ENCODE data around the gene PLCH1.

Gene PLCH1

GRCh38 chr3:155420881-155421486, 323.9 kb downstream of the PLCH1 start:
- TF ChIP-seq SPI1 (IDR thresholded peaks at IDR 0.05; ENCODE audit: low read depth, low read length) (no peak), POU2F2 (IDR thresholded peaks at IDR 0.05; ENCODE audit: low read depth, low read length) (no peak), POLR2A (IDR thresholded peaks at IDR 0.05; ENCODE audit: low read depth, low read length) (no peak), POLR2AphosphoS5 (IDR thresholded peaks at IDR 0.05; ENCODE audit: low read depth, low read length) (no peak), TAF1 (IDR thresholded peaks at IDR 0.05; ENCODE audit: low read depth, low read length) (no peak), PAX5 (IDR thresholded peaks at IDR 0.05; ENCODE audit: insufficient read depth, low read length, severe bottlenecking) (no peak)
- DNase-seq (ENCODE audit: insufficient read length, low spot score) (no peak), FAIRE-seq (no peak)

- FAIRE-seq (no peak), DNase-seq (ENCODE audit: insufficient read length, low spot score) (no peak)
- TF ChIP-seq POU2F2 (IDR thresholded peaks at IDR 0.05; ENCODE audit: low read depth, low read length) = no peak
- no peak for TF ChIP-seq SPI1 (IDR thresholded peaks at IDR 0.05; ENCODE audit: low read depth, low read length)
- no peak for TF ChIP-seq PAX5 (IDR thresholded peaks at IDR 0.05; ENCODE audit: insufficient read depth, low read length, severe bottlenecking)
- no peak for TF ChIP-seq POLR2A (IDR thresholded peaks at IDR 0.05; ENCODE audit: low read depth, low read length)
- TF ChIP-seq POLR2AphosphoS5 (IDR thresholded peaks at IDR 0.05; ENCODE audit: low read depth, low read length) = no peak
- no peak for TF ChIP-seq TAF1 (IDR thresholded peaks at IDR 0.05; ENCODE audit: low read depth, low read length)
These were observed 324.5 kb downstream of the PLCH1 start for GRCh38 chr3:155420406-155420805.

- DNase-seq (ENCODE audit: insufficient read length, low spot score) (no peak), FAIRE-seq (no peak)
These were observed 326.5 kb downstream of the PLCH1 start for GRCh38 chr3:155418407-155418806.

GRCh38 chr3:155417119-155417517, 327.8 kb downstream of the PLCH1 start:
- no peak for DNase-seq (ENCODE audit: insufficient read length, low spot score)
- FAIRE-seq = no peak
- no peak for TF ChIP-seq SPI1 (IDR thresholded peaks at IDR 0.05; ENCODE audit: low read depth, low read length)
- no peak for TF ChIP-seq TAF1 (IDR thresholded peaks at IDR 0.05; ENCODE audit: low read depth, low read length)
- no peak for TF ChIP-seq POU2F2 (IDR thresholded peaks at IDR 0.05; ENCODE audit: low read depth, low read length)
- no peak for TF ChIP-seq POLR2AphosphoS5 (IDR thresholded peaks at IDR 0.05; ENCODE audit: low read depth, low read length)
- TF ChIP-seq POLR2A (IDR thresholded peaks at IDR 0.05; ENCODE audit: low read depth, low read length) = no peak
- TF ChIP-seq PAX5 (IDR thresholded peaks at IDR 0.05; ENCODE audit: insufficient read depth, low read length, severe bottlenecking) = no peak

More at GRCh38 chr3:155418407-155418806, 326.5 kb downstream of the PLCH1 start:
- TF ChIP-seq POLR2AphosphoS5 (IDR thresholded peaks at IDR 0.05; ENCODE audit: low read depth, low read length) (no peak), SPI1 (IDR thresholded peaks at IDR 0.05; ENCODE audit: low read depth, low read length) (no peak), PAX5 (IDR thresholded peaks at IDR 0.05; ENCODE audit: insufficient read depth, low read length, severe bottlenecking) (no peak), POLR2A (IDR thresholded peaks at IDR 0.05; ENCODE audit: low read depth, low read length) (no peak)

- FAIRE-seq = no peak
- TF ChIP-seq POLR2AphosphoS5 (IDR thresholded peaks at IDR 0.05; ENCODE audit: low read depth, low read length) (no peak), SPI1 (IDR thresholded peaks at IDR 0.05; ENCODE audit: low read depth, low read length) (no peak), TAF1 (IDR thresholded peaks at IDR 0.05; ENCODE audit: low read depth, low read length) (no peak), POU2F2 (IDR thresholded peaks at IDR 0.05; ENCODE audit: low read depth, low read length) (no peak), POLR2A (IDR thresholded peaks at IDR 0.05; ENCODE audit: low read depth, low read length) (no peak)
- no peak for DNase-seq (ENCODE audit: insufficient read length, low spot score)
These were observed 328.3 kb downstream of the PLCH1 start for GRCh38 chr3:155416500-155417118.

- TF ChIP-seq SPI1 (IDR thresholded peaks at IDR 0.05; ENCODE audit: low read depth, low read length) (no peak), TAF1 (IDR thresholded peaks at IDR 0.05; ENCODE audit: low read depth, low read length) (no peak), POLR2A (IDR thresholded peaks at IDR 0.05; ENCODE audit: low read depth, low read length) (no peak), POU2F2 (IDR thresholded peaks at IDR 0.05; ENCODE audit: low read depth, low read length) (no peak)
- DNase-seq (ENCODE audit: insufficient read length, low spot score) (no peak), FAIRE-seq (no peak)
These were observed 332.0 kb downstream of the PLCH1 start for GRCh38 chr3:155412904-155413303.

GRCh38 chr3:155411500-155412223, 333.2 kb downstream of the PLCH1 start:
- DNase-seq (ENCODE audit: insufficient read length, low spot score) = no peak
- TF ChIP-seq POLR2AphosphoS5 (IDR thresholded peaks at IDR 0.05; ENCODE audit: low read depth, low read length) (no peak), SPI1 (IDR thresholded peaks at IDR 0.05; ENCODE audit: low read depth, low read length) (no peak), POLR2A (IDR thresholded peaks at IDR 0.05; ENCODE audit: low read depth, low read length) (no peak), TAF1 (IDR thresholded peaks at IDR 0.05; ENCODE audit: low read depth, low read length) (no peak), PAX5 (IDR thresholded peaks at IDR 0.05; ENCODE audit: insufficient read depth, low read length, severe bottlenecking) (no peak), POU2F2 (IDR thresholded peaks at IDR 0.05; ENCODE audit: low read depth, low read length) (no peak)
- no peak for FAIRE-seq

- TF ChIP-seq POLR2A (IDR thresholded peaks at IDR 0.05; ENCODE audit: low read depth, low read length) (no peak), POU2F2 (IDR thresholded peaks at IDR 0.05; ENCODE audit: low read depth, low read length) (no peak), SPI1 (IDR thresholded peaks at IDR 0.05; ENCODE audit: low read depth, low read length) (no peak), PAX5 (IDR thresholded peaks at IDR 0.05; ENCODE audit: insufficient read depth, low read length, severe bottlenecking) (no peak), POLR2AphosphoS5 (IDR thresholded peaks at IDR 0.05; ENCODE audit: low read depth, low read length) (no peak), TAF1 (IDR thresholded peaks at IDR 0.05; ENCODE audit: low read depth, low read length) (no peak)
- DNase-seq (ENCODE audit: insufficient read length, low spot score) (no peak), FAIRE-seq (no peak)
These were observed 335.5 kb downstream of the PLCH1 start for GRCh38 chr3:155409336-155409735.

- TF ChIP-seq POLR2A (IDR thresholded peaks at IDR 0.05; ENCODE audit: low read depth, low read length) = no peak
- no peak for FAIRE-seq
These were observed 336.9 kb downstream of the PLCH1 start for GRCh38 chr3:155407971-155408370.

More at GRCh38 chr3:155407971-155408370, 336.9 kb downstream of the PLCH1 start:
- DNase-seq (ENCODE audit: insufficient read length, low spot score) = no peak

Measured in GM12891 (cell line).